Activated T-cell treated with anti-CD3 and anti-CD28 coated beads, Interleukin-2, amount 50 U/mL, for 72 hours (primary cell): Measurements from ENCODE around the gene HLA-C. TPM values are rescaled to one million over a fixed set of nuclear protein-coding genes. Genes with fewer than 3 reads are reported as not detected.
"Not testable (repeated sequence)": the region's sequence is repeated elsewhere in the genome, so short reads cannot be mapped to it uniquely, and the experiment has no call there.

Experiments
- ATAC-seq, 2 donors: fragments of 150-1000 bp; cut with Tn5 transposase; replicated peaks in 1 of 2; 2 replicates each; pipeline ENCODE4 v1.10.0; 2021; ENCODE audit warnings: moderate library complexity in 2 of 2, mild to moderate bottlenecking in 1 of 2
- DNase-seq, 2 donors: peaks; one replicate each; pipeline ENCODE4 v3.0.0; 2021 to 2022; ENCODE audit warnings: mixed read lengths in 1 of 2
- H3K27ac Mint-ChIP-seq: one replicate; pipeline ENCODE4 v1.8.0; 2022; ENCODE audit warnings: mild to moderate bottlenecking, moderate library complexity, mixed read lengths
- H3K27me3 Mint-ChIP-seq: one replicate; pipeline ENCODE4 v1.8.0; 2022; ENCODE audit warnings: low read depth, mixed read lengths
- H3K36me3 Mint-ChIP-seq, 2 donors: one replicate each; pipeline ENCODE4 v1.8.0; 2022; ENCODE audit warnings: mixed read lengths in 2 of 2, mild to moderate bottlenecking in 1 of 2; ENCODE audit not compliant: insufficient read depth in 2 of 2
- H3K4me1 Mint-ChIP-seq: one replicate; pipeline ENCODE4 v1.8.0; 2022; ENCODE audit warnings: low read depth, mixed read lengths
- H3K4me3 Mint-ChIP-seq, 2 donors: one replicate each; pipeline ENCODE4 v1.8.0; 2022; ENCODE audit warnings: mild to moderate bottlenecking in 2 of 2, mixed read lengths in 2 of 2, moderate library complexity in 2 of 2
- H3K9me3 Mint-ChIP-seq, 2 donors: one replicate each; pipeline ENCODE4 v1.8.0; 2022; ENCODE audit warnings: mixed read lengths in 2 of 2
- total RNA-seq, 2 donors: library from RNA; stranded (reverse); gene quantifications; one replicate each; pipeline ENCODE4 v1.2.3, GENCODE V29; 2022

The HLA-C gene
- total RNA-seq, 2 donors from 2014 or later: 781 to 974 TPM

DNA sequence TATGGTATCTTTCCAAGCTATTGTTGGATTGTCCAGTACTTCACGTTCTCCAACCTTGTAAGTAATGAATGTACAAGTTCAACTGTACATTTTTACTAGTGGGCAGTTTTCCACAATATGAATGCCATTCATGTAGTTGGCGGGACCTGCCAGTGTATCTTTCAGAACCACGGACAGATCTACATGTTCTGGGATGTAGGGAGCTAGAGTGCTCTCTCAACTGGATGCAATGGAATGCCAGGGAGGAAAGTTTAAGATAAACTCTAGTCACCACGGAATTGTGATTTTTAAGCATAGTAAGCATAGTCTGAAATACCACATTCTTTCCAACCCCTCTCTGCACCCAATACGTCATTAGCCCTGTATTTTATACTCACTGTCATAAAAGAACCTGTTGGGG is 21.5 kb upstream of the HLA-C start:
- Mint-ChIP-seq H3K9me3 (no peaks in the 10 kb centered on the region), H3K4me3 (no peak overlapping the region), H3K36me3 (no peaks in the 10 kb centered on the region), H3K4me1 (peaks cover 10% of the 10 kb centered on the region), H3K27ac (no peak overlapping the region), H3K27me3 (peaks cover 22% of the 10 kb centered on the region)
- ATAC-seq (no peak), DNase-seq (no peak)

DNA sequence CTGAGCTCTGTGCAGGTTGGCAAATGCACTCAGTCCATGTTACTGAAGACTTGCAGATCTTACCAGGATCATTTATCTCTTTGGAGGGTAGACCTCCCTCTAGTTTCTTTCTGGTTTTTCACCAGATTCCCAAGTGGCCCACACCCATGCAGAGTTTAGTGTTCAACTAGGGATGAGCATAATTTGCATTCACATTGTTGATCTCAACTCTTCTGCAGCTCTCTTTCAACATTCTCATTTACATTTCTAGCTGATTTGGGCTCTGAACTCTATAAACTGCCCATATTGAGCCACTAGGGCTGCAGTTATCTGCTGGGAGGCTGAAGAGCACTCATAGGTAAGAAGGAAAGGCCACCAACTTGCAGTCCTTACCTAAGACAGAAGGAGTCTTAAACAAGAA is 17.9 kb upstream of the HLA-C start:
- DNase-seq (no peak), ATAC-seq (no peak)
- Mint-ChIP-seq H3K36me3 (no peaks in the 10 kb centered on the region), H3K4me1 (peaks cover 15% of the 10 kb centered on the region), H3K9me3 (no peaks in the 10 kb centered on the region), H3K27ac (no peak overlapping the region), H3K4me3 (no peak overlapping the region), H3K27me3 (peaks cover 18% of the 10 kb centered on the region)

DNA sequence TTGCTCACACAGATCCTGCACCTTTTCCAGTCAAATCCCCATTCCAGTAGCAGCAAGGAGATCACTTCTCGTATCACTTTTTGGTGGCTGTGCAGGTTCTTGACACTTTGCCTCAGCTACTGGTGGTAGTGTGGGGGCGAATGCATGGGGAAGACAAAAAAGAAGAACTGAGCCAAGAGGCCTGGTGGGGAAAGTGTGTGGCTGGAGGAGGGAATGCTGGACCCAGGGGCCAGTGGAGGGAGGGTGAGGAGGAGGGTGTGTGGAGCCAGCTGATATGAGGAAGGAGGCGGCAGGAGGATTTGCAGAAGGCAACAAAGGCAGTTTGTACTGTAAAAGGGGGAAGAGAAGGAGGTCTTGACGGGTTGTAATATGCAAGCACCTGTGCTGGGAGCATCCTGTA is 15.7 kb upstream of the HLA-C start:
- Mint-ChIP-seq H3K36me3 (no peaks in the 10 kb centered on the region), H3K27me3 (peaks cover 18% of the 10 kb centered on the region), H3K4me1 (peaks cover 15% of the 10 kb centered on the region), H3K9me3 (no peaks in the 10 kb centered on the region), H3K27ac (no peak overlapping the region), H3K4me3 (no peak overlapping the region)
- no peak for DNase-seq
- ATAC-seq: no peak

DNA sequence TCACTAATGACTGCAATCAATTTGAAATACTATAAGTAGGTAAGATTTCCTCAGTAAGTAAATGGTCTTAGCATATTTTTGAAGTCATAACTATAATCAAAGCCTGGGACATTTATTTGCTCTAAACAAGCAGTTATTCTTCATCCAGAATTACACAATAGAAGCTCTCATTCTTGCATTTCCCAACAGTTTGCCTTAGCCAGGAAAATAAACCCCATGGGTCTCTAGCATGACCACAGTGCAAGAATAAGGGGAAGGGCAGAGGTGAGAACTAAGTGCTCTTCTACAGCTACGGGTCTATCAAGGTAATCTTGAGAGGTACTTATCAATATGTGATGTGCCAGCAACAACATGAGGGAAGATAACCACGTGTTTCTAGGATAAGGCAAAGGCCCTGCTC is 14.1 kb upstream of the HLA-C start:
- Mint-ChIP-seq H3K4me1 (peaks cover 15% of the 10 kb centered on the region), H3K9me3 (peaks cover 0 to 2% of the 10 kb centered on the region in 2 donors), H3K36me3 (no peaks in the 10 kb centered on the region), H3K4me3 (no peak overlapping the region), H3K27ac (no peak overlapping the region), H3K27me3 (peaks cover 6% of the 10 kb centered on the region)
- ATAC-seq (no peak), DNase-seq (no peak)

DNA sequence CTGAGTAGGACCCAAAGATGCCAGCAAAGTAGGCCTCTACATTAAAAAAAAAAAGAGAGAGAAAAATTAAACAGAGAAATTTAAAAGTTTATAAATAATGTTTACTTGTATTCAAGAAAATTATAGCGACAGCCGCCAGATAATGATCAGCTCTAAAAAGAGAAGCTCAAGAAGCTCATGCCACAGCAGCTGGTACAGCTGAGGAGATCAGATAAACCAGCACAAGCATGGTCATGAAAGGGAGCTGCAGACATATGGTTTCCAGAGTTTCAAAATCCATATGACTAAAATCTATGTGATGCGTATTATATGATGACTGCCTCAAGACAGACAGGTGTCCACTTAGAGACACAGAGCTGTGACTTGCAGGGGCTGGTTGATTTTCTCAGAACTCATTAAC is 13.6 kb upstream of the HLA-C start:
- Mint-ChIP-seq H3K9me3 (peaks cover 0 to 2% of the 10 kb centered on the region in 2 donors), H3K27ac (no peak overlapping the region), H3K4me1 (peaks cover 15% of the 10 kb centered on the region), H3K27me3 (peaks cover 6% of the 10 kb centered on the region), H3K36me3 (no peaks in the 10 kb centered on the region), H3K4me3 (no peak overlapping the region)
- ATAC-seq: no peak
- no peak for DNase-seq

DNA sequence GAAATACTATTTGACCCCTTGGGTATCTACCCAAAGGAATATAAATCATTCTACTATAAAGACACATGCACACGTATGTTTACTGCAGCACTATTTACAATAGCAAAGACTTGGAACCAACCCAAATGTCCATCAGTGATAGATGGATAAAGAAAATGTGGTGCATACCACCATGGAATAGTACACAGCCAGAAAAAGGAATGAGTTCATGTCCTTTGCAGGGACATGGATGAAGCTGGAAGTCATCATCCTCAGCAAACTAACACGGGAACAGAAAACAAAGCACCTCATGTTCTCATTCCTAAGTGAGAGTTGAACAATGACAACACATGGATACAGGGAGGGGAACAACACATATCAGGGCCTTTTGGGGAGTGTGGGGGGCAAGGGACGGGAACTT is 7.8 kb upstream of the HLA-C start:
- H3K36me3 Mint-ChIP-seq, H3K9me3 Mint-ChIP-seq, DNase-seq, H3K4me3 Mint-ChIP-seq, H3K27ac Mint-ChIP-seq, H3K4me1 Mint-ChIP-seq, ATAC-seq: not testable (repeated sequence)
- H3K27me3 Mint-ChIP-seq: peaks cover 12% of the 10 kb centered on the region

DNA sequence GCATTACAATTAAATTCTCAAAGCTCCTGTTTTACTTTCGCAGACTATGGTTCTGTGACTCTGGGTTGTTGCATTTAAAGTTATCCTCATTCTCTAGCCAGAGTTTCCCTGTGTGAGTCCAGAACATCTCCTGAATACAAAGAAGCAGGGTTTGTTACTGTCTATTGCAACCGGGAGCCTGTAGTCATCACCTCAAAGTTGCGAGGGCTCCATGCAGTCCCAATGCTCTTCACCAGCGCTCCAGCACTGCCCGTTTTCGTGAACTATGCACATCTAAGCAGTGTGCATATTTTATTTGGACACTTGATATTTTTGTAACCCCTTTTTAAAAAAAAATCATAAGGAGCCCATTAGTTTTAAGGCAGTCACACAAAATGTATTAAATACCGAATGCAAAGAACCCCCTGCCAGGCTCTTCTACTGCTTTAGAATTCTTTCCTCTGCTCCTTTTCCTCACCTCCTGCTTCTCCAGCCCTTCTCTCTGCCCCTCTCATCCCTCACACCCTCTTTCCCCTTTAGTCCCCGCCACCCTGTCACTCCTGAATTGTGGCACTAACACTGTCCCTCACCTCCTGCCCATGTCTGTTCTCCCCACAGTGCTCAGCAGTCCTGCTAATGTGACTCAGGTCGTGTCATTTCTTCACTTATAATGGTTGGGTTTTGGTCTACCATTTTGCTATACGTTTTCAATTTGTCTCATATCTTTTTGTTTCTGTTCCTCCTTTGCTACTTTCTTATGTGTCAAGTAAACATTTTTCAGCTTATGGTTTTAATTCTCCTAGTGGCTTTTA is 1.1 kb upstream of the HLA-C start:
- peak; percentile 38 to 60 for ATAC-seq
- peaks cover 10 to 25% of the 10 kb centered on the region in 2 donors for H3K36me3 Mint-ChIP-seq
- peak; percentile 37 to 50 for DNase-seq
- peaks cover 7% of the 10 kb centered on the region for H3K27me3 Mint-ChIP-seq
- peak overlapping the region; percentile 96 for H3K27ac Mint-ChIP-seq
- peak overlapping the region; percentile 96 to 98 for H3K4me3 Mint-ChIP-seq
- peaks cover 0 to 3% of the 10 kb centered on the region in 2 donors for H3K9me3 Mint-ChIP-seq
- H3K4me1 Mint-ChIP-seq: peaks cover 56% of the 10 kb centered on the region

DNA sequence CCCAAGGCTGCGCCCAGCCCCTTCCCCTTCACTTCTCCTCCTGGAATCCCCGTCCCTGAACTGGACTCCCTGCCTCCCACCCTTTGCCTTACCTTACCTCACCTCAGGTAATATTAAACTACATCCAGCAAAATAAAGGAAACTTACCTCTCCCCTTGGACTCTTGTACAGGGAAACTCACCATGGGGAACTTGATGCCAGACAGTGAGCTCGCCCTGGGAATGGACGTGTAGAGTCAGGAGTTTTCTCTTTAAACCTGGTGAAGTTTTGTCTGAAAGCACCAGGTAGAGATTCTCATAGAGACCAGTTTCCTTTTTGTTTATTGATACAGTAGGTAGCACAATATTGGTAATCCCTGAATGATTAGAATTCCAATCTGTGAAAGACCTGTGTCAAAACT is 544 bp upstream of the HLA-C start:
- Mint-ChIP-seq H3K4me1 (peaks cover 62% of the 10 kb centered on the region), H3K27me3 (peaks cover 7% of the 10 kb centered on the region), H3K36me3 (peaks cover 12 to 27% of the 10 kb centered on the region in 2 donors), H3K27ac (peak overlapping the region; percentile 96), H3K4me3 (peak overlapping the region; percentile 96 to 98), H3K9me3 (peaks cover 0 to 3% of the 10 kb centered on the region in 2 donors)
- ATAC-seq (no peak), DNase-seq (no peak)

DNA sequence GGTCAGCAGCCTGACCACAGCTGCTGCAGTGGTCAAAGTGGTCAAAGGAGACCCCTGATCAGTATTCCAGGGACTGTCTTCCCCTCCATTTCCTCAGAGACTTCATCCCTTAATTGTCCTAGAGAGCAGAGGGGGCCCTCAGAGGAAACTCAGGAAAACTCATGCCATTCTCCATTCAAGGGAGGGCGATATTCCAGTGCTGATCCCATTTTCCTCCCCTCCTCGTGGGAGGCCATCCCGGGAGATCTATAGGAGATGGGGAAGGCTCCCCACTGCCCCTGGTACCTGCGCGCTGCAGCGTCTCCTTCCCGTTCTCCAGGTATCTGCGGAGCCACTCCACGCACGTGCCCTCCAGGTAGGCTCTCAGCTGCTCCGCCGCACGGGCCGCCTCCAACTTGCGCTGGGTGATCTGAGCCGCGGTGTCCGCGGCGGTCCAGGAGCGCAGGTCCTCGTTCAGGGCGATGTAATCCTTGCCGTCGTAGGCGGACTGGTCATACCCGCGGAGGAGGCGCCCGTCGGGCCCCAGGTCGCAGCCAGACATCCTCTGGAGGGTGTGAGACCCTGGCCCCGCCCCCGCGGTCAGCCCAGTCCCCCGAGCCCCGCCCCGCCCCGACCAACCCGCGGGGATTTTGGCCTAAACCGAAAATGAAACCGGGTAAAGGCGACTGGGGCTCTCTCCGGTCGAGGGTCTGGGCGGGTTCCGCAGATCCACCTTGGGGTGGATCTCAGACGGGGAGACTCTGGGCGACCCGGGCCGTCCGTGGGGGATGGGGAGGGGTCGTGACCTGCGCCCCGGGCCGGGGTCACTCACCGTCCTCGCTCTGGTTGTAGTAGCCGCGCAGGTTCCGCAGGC is 878 bp downstream of the HLA-C start:
- H3K36me3 Mint-ChIP-seq: peaks cover 12 to 28% of the 10 kb centered on the region in 2 donors
- ATAC-seq: peak; percentile 52 to 55
- peaks cover 71% of the 10 kb centered on the region for H3K4me1 Mint-ChIP-seq

DNA sequence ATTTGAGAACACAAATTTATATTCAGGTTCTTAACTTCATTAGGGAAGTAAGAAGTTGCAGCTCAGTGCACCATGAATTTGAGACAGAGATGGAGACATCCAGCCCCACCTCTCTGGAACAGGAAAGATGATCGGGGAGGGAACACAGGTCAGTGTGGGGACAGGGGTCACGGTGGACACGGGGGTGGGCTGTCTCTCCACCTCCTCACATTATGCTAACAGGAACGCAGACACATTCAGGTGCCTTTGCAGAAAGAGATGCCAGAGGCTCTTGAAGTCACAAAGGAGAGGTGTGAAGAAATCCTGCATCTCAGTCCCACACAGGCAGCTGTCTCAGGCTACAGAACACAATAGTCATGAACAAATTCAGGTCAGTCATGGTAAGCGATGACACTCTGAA is 3.1 kb downstream of the HLA-C start:
- ATAC-seq: no peak
- Mint-ChIP-seq H3K9me3 (no peaks in the 10 kb centered on the region), H3K27ac (peak overlapping the region; percentile 79), H3K36me3 (peaks cover 12 to 28% of the 10 kb centered on the region in 2 donors), H3K4me3 (peak overlapping the region; percentile 71 to 98), H3K27me3 (no peaks in the 10 kb centered on the region), H3K4me1 (peaks cover 61% of the 10 kb centered on the region)
- no peak for DNase-seq

More for the DNA sequence above, 878 bp downstream of the HLA-C start:
- Mint-ChIP-seq H3K27me3 (peaks cover 7% of the 10 kb centered on the region), H3K27ac (peak overlapping the region; percentile 83), H3K4me3 (peak overlapping the region; percentile 96 to 98), H3K9me3 (peaks cover 0 to 3% of the 10 kb centered on the region in 2 donors)
- peak; percentile 57 to 80 for DNase-seq

DNA sequence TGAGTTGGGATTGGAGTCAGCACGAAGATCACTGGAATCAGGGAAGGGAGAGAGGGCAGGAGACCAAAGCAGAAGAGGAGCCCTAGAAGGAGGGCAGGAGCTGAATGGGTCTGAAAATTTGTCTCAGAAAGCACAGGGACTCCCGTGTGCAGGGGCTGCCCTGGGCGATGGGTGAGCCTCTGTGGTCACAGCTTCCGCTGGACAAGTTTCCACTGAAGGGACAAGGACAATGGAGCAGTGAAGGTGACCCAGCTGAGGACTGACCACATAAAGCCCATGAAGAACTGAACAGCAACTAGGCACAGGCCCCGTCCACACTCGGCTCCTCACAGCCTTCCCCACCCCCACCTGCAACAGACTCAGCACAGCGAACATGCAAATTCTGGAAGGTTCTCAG is 3.5 kb downstream of the HLA-C start:
- H3K4me1 Mint-ChIP-seq: peaks cover 58% of the 10 kb centered on the region
- H3K4me3 Mint-ChIP-seq: peak overlapping the region; percentile 71 to 98
- DNase-seq: no peak
- no peak for ATAC-seq
- H3K9me3 Mint-ChIP-seq: peaks cover 0 to under 1% of the 10 kb centered on the region in 2 donors
- peak overlapping the region; percentile 39 for H3K27ac Mint-ChIP-seq
- H3K36me3 Mint-ChIP-seq: peaks cover 12 to 28% of the 10 kb centered on the region in 2 donors
- H3K27me3 Mint-ChIP-seq: no peaks in the 10 kb centered on the region

DNA sequence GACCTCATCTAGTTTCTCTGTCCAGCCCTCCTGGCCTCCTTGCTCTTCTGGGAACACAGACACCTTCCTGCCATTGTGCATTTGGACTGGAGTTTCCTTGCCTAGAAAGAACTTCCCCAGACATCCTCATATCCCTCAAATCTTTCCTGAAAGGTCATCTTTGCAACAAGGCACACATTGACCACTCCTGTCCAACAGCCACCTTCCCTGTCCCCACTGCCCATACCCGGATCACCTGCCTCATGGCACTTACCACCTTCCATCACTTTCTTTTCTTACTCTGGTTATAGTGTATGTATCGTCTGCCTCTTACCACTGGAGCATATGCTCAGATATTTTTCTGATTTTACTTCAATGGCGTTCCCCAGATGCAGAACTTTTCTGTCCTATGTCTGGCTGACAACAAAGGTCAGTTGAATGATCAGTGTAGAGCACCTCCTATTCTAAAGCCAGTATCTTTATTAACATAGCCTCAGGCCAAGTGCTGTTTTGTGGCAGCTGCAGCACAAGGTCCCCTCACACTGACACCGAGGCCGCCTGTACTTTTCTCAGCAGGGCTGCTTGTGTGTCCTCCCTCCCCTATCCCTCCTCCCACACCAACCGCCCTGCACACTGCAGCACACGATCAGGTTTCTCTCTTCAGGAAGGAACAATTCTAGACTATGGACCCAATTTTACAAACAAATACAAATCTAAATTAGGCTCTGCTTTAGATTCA is 4.1 kb downstream of the HLA-C start:
- DNase-seq: no peak
- Mint-ChIP-seq H3K4me3 (peak overlapping the region; percentile 71 to 98), H3K36me3 (peaks cover 12 to 28% of the 10 kb centered on the region in 2 donors), H3K27me3 (no peaks in the 10 kb centered on the region), H3K27ac (peak overlapping the region; percentile 39), H3K4me1 (peaks cover 53% of the 10 kb centered on the region), H3K9me3 (peaks cover 0 to 2% of the 10 kb centered on the region in 2 donors)
- ATAC-seq: no peak
